ENCODE results near the gene MARCHF3.
A peak's percentile ranks its signal among the peaks of the same experiment; 100 is the strongest.
"Not testable (repeated sequence)": the region's sequence is repeated elsewhere in the genome, so short reads cannot be mapped to it uniquely, and the experiment has no call there.

MARCHF3 gene

DNA sequence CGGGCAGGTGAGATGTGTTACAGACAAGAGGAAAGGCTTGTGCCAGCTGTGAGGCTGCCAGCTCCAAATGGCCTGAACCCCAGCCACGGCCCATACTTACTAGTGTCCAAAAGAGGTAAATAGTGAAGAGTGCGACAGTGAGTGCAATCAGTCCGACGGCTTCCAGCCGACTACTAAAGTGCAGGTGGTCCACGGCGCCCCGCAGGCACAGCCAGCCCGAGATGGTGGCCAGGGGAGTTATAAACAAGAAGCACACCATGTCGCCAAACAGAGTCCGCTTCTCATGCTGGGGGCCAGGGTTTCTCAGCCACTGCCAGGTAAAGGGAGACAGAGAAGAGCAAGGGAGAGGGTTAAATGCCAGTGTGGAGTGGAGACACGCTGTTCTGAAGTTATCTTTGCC, 152.3 kb downstream of the MARCHF3 start:
- DNase-seq (ENCODE audit: low read depth, low spot score) = no peak

- no peak for DNase-seq (ENCODE audit: low read depth, low spot score)
Observed at GRCh38 chr5:126877602-126878001, 152.8 kb downstream of the MARCHF3 start.

DNA sequence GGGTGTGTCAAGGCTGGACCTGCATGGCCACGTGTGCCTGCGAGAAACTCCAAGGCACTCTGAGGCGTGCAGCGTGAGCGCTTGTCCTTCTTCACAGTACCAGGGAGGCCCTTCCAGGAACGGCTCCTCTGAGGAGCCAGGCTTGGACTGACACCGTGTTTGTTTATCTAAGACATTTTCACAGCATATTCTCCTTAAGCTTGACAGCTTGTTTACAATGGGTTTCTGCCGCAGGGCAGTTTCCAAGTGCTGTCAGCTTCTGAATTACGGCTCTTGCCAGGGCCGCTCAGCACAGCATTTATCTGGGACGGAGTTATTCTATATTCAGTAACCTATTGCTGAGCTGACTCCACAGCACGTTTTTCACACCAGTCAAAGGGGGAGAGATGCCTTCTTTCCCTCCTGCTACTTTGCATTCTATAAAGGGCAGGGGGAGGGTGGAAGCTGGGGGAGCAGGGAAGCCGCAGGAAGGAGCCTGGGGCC, 155.0 kb downstream of the MARCHF3 start:
- DNase-seq (ENCODE audit: low read depth, low spot score) = peak; percentile 81

DNA sequence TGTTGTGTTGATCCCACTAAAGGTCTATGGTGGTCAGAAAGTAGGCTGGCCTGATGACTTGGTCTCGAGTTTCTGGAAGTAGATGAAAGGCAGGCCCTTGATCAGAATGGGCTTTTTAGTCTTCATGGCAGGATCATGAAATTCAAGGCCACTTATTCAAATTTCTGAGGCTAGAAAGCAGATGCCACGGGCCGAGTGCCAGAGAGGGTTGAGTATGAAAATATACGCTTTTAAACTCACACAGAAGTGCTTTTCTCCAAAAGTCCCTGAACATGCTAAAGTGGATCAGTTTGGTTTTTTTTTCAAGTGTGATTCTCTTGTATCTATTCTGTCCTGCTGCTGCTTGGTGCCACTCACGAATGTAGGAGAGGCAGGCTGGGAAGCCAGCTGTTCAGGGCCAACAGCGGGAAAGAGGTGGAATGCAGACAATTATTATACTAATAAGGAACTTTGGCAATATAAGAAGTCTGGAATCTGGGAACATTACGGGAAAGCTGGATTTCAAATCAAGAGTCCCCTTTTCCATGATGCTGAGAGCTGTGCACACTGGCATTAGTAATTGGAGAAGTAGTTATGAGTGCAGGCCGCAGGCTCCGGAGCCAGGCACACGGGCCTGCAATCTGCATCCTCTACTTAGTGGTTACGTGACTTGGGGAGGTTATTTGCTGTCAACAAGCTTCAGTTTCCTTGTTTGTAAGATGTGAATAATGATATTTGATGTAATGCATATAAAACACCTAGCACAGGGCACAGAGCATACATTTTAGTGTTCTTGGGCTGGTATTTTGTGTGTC, 157.6 kb downstream of the MARCHF3 start:
- DNase-seq (ENCODE audit: low read depth, low spot score) = no peak

DNA sequence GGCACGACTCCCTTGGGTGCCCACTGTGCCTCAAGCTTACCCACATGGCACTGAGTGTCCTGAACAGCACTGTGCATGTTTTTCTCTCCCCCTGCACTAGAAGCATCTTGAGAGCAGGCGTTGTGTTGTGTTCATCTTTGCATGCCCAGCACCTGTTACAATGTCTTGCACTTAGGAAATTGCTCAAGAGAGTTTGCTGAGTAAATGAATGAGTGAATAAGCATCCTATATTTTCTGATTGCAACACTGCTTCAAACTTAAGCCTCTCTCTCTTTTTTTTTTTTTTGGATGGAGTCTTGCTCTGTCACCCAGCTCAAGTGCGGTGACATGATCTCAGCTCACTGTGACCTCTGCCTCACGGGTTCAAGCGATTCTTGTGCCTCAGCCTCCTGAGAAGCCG, 158.9 kb downstream of the MARCHF3 start:
- DNase-seq (ENCODE audit: low read depth, low spot score) = no peak

- peak; percentile 43 for DNase-seq (ENCODE audit: low read depth, low spot score)
Observed at GRCh38 chr5:126869005-126869451, 161.3 kb downstream of the MARCHF3 start.

DNA sequence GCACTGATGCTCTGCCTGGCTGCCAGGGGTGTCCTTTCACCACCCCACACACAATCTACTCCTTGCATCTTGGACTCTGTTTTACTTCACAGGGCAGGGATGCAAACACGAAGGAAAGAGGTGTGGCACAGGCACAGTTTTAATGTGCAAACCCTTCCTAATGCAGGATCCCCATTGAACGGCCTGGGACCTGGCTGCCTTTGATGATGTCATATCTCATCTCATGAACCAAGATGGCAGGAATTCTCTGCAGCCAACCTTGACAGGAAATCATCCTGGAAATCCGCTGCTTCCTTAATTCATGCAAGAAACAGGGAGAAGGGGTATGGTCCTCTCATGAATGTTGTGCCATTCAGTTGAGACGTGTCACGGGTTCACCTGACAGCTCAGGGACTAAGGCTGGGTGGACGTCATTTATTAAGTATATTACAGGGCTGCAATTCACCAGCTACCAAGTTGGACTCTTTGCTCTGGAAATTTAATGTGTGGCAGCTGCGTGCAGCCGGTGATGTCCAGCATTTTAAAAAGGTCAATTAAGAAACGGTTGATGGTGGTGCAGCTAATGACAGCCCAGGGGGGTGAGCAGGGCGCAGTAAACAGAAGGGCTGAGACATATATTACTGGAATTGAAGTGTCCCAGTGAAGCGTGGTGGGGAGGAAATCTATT, 161.9 kb downstream of the MARCHF3 start:
- DNase-seq (ENCODE audit: low read depth, low spot score) = no peak

DNA sequence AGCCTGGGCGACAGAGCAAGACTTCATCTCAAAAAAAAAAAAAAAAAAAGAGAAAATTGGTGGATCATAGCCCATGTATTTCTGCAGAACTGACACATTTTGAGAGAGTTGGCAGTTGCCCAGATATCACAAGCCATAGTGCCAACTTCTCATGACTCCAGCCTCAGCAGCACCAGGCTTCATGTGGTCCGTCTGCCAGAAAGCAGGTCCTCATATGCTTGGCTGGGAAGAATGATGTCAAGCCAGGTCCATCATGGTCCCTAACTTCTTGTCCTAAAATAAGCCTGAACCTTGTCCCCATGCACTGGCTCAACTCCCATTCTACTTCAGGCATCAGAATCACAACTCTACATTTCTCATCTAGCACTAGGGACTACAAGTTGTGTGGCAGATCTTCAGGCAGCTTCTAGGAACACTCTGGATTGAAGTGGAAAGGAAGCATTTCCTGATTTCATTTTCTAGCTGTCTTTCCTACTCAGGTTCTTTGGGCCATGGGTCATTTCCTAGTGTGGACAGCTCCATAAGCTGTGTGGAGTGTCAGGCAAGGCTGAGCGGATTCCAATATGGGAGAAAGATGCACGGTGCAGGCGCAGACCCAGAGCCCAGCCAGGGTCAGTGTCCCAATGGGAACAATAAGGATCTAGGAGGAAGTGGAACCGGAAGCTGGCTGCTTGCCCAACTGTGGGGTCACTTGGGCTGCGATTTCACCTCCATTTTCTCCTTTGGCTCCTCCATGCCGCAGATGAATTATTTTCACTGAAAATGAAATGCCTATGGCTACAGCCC, 163.3 kb downstream of the MARCHF3 start:
- DNase-seq (ENCODE audit: low read depth, low spot score) = no peak

- peak; percentile 67 for DNase-seq (ENCODE audit: low read depth, low spot score)
Observed at GRCh38 chr5:126865299-126865698, 165.1 kb downstream of the MARCHF3 start.

DNA sequence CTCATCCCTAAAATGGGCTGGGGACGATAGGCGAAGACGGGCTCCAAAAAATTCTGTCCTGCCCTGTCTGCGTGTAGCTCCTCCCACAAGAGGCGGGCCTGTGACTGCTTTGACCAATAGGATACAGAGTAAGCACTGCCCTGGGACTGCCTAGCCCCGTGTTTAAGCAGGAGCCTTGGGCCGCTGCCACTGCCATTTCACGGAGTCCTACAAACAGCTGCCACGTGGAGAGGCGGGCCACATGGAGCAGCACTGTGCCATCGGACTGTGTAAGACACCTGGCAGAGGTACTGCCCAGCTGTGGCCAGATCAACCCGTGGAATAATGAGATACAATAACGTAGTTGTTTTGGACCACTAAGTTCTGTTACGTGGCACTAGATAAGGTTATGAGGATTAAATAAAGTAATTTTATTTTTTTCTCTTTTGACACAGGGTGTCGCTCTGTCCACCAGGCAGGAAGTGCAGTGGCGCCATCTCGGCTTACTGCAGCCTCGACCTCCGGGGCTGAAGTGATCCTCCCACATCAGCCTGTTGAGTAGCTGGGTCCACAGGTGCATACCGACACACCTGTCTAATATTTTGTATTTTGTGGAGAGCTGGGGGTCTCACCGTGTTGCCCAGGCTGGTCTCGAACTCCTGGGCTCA, 166.2 kb downstream of the MARCHF3 start:
- no peak for DNase-seq (ENCODE audit: low read depth, low spot score)

DNA sequence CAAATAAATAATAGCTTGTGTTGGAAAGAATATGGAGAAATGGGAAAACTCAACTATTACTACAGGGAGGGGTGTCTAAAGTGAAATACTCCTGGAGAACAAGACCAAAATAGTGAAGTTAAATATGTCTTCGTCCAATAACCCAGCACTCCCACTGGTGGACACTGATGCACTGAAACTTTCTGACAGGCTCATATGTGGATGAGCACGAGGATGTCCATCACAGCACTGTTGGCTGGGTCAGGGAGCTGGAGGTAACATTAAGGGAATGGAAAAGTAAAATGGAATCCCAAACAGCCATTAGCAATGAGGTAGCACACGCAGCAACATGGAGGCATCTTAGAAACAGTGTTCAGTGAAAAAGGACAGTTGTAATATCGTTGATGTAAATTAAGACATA, 167.0 kb downstream of the MARCHF3 start:
- DNase-seq (ENCODE audit: low read depth, low spot score) = no peak

GRCh38 chr5:126858441-126858840, 171.9 kb downstream of the MARCHF3 start:
- DNase-seq (ENCODE audit: low read depth, low spot score) = no peak

GRCh38 chr5:126857472-126858410, 172.6 kb downstream of the MARCHF3 start:
- no peak for DNase-seq (ENCODE audit: low read depth, low spot score)

DNA sequence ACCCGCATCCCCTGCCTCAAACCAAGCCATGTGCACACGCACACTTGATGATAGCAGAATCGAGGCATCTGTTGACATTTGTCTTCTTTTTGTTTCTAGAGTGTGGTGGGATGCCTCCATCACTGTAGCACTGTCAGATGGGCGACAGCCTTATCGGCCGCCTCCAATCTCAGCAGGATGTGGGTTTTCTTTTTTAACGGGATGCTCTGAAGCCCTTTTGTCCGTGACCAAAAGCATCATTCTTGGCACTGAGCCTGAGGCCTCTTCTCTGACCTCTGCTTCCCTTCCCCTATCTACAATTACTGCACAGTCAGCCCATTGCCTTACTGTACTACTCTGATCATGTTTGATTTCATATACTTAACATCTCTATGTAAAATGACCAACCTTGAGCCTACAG, 175.1 kb downstream of the MARCHF3 start:
- DNase-seq (ENCODE audit: low read depth, low spot score) = no peak

DNA sequence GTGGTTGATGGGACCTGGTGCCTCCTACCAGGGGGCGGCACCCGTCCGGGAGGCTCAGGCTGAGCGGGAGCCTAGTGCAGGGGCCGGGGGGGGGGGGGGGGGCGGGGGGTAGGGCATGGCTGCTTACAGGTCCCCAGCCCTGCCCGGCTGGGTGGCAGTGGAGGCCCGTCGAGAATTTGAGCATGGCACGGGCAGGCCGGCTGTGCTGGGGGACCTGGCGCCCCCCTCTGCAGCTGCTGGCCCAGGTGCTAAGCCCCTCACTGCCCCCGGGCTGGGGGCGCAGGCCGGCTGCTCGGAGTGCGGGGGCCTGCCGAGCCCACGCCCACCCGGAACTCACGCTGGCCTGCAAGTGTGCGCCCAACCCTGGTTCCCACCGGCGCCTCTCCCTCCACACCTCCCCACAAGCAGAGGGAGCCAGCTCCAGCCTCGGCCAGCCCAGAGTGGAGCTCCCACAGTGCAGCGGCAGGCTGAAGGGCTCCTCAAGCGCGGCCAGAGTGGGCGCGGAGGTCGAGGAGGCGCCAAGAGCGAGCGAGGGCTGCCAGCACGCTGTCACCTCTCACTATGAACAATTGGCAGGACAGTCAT, 175.7 kb downstream of the MARCHF3 start:
- no peak for DNase-seq (ENCODE audit: low read depth, low spot score)

DNA sequence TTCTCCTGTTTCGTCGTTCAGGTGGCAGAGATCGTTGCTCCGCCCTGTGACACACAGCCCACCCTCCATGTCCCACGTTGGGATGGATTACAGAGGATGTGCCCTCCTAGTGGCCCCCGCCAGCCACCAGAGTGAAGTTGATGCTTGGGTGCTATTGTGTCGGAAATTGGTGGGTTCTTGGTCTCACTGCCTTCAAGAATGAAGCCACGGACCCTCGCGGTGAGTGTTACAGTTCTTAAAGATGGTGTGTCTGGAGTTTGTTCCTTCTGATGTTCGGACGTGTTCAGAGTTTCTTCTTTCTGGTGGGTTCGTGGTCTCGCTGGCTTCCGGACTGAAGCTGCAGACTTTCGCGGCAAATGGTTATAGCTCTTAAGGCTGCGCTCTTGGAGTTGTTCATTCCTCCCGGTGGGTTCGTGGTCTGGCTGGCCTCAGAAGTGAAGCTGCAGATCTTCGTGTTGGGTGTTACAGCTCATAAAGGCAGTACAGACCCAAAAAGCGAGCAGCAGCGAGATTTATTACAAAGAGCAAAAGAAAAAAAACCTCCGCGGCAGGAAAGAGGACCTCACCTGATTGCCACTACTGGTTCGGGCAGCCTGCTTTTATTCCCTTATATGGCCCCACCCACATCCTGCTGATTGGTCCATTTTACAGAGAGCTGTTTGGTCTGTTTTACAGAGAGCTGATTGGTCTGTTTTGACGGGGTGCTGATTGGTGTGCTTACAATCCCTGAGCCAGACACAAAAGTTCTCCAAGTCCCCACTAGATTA, 176.6 kb downstream of the MARCHF3 start:
- not testable (repeated sequence) for DNase-seq (ENCODE audit: low read depth, low spot score)

GRCh38 chr5:126852841-126853271, 177.5 kb downstream of the MARCHF3 start:
- no peak for DNase-seq (ENCODE audit: low read depth, low spot score)

- DNase-seq (ENCODE audit: low read depth, low spot score) = no peak
Observed at GRCh38 chr5:126852091-126852571, 178.2 kb downstream of the MARCHF3 start.

DNA sequence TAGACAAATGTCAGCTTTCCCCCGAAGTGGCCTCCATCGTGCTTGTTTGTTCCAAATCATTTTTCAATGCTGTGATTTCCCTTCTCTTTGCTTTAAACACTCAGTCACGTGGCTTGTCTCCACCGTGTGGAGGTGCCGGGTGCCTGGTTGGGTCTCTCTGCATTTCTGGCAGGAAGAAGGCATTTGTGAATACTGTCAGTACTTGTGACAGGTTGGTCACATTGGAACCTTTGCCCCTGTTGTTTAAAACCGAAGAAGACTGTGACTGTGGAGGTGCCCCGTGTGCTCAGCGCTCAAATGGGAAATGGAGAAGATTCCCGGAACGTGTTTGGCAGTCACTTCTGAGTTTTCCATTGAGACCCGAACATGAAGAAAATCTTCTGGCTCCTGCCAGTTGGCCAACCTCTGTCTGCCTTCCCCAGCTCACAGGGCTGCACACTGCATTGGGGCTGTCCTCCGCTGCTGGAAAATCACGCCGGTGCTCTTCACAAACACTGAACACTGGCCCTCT, 178.8 kb downstream of the MARCHF3 start:
- no peak for DNase-seq (ENCODE audit: low read depth, low spot score)
